Measurements from ENCODE around the gene CATSPERE.
"Not testable (repeated sequence)": the region's sequence is repeated elsewhere in the genome, so short reads cannot be mapped to it uniquely, and the experiment has no call there.

Gene CATSPERE

GRCh38 chr1:244661569-244662312 is 200.7 kb downstream of the CATSPERE start:
- DNase-seq (ENCODE audit: low read depth in 2 of 2, low spot score in 1 of 2): not testable (repeated sequence)

GRCh38 chr1:244662599-244662998 is 201.5 kb downstream of the CATSPERE start:
- DNase-seq (ENCODE audit: low read depth in 2 of 2, low spot score in 1 of 2): no peak

- no peak for DNase-seq (ENCODE audit: low read depth in 2 of 2, low spot score in 1 of 2)
Observed at GRCh38 chr1:244664353-244664752, 203.3 kb downstream of the CATSPERE start.

- no peak for DNase-seq (ENCODE audit: low read depth in 2 of 2, low spot score in 1 of 2)
Observed at GRCh38 chr1:244665771-244666217, 204.7 kb downstream of the CATSPERE start.

- DNase-seq (ENCODE audit: low read depth in 2 of 2, low spot score in 1 of 2): not testable (repeated sequence)
Observed at GRCh38 chr1:244666672-244667418, 205.8 kb downstream of the CATSPERE start.

- DNase-seq (ENCODE audit: low read depth in 2 of 2, low spot score in 1 of 2): no peak
Observed at GRCh38 chr1:244667797-244668196, 206.7 kb downstream of the CATSPERE start.

- DNase-seq (ENCODE audit: low read depth in 2 of 2, low spot score in 1 of 2): no peak
Observed at GRCh38 chr1:244672946-244673682, 212.0 kb downstream of the CATSPERE start.

- no peak for DNase-seq (ENCODE audit: low read depth in 2 of 2, low spot score in 1 of 2)
Observed at GRCh38 chr1:244674446-244674845, 213.4 kb downstream of the CATSPERE start.

GRCh38 chr1:244675167-244675566 is 214.1 kb downstream of the CATSPERE start:
- DNase-seq (ENCODE audit: low read depth in 2 of 2, low spot score in 1 of 2): no peak

- DNase-seq (ENCODE audit: low read depth in 2 of 2, low spot score in 1 of 2): no peak
Observed at GRCh38 chr1:244678697-244679096, 217.6 kb downstream of the CATSPERE start.

GRCh38 chr1:244680667-244681066 is 219.6 kb downstream of the CATSPERE start:
- DNase-seq (ENCODE audit: low read depth in 2 of 2, low spot score in 1 of 2): no peak

- not testable (repeated sequence) for DNase-seq (ENCODE audit: low read depth in 2 of 2, low spot score in 1 of 2)
Observed at GRCh38 chr1:244682087-244682486, 221.0 kb downstream of the CATSPERE start.
